Activated naive CD4-positive, alpha-beta T cell treated with anti-CD3 and anti-CD28 coated beads, Interleukin-2, amount 50 U/mL, for 16 hours (primary cell): ENCODE results near the gene ALDH5A1.

ENCODE experiments used
- DNase-seq: peaks from one replicate; pipeline ENCODE4 v3.0.0-alpha.2; 2020

Gene ALDH5A1

GRCh38 chr6:24494821-24495795 is at the start of gene ALDH5A1:
Gene ALDH5A1 (plus strand): TSS chr6:24494969. CDS start chr6:24494997, 28 bp downstream.
- DNase-seq: peak; percentile 88

GRCh38 chr6:24445704-24446103 is 49.1 kb upstream of the ALDH5A1 start:
- no peak for DNase-seq

- no peak for DNase-seq
These were observed 48.1 kb upstream of the ALDH5A1 start for GRCh38 chr6:24446670-24447069.

- no peak for DNase-seq
These were observed 46.4 kb upstream of the ALDH5A1 start for GRCh38 chr6:24448396-24448795.

- DNase-seq: no peak
These were observed 45.8 kb upstream of the ALDH5A1 start for GRCh38 chr6:24448828-24449525.

- DNase-seq: no peak
These were observed 43.0 kb upstream of the ALDH5A1 start for GRCh38 chr6:24451581-24452388.

GRCh38 chr6:24453921-24454320 is 40.8 kb upstream of the ALDH5A1 start:
- DNase-seq: no peak

GRCh38 chr6:24454452-24454851 is 40.3 kb upstream of the ALDH5A1 start:
- no peak for DNase-seq

GRCh38 chr6:24455061-24455460 is 39.7 kb upstream of the ALDH5A1 start:
- DNase-seq: no peak

- no peak for DNase-seq
These were observed 36.6 kb upstream of the ALDH5A1 start for GRCh38 chr6:24458134-24458533.

- DNase-seq: no peak
These were observed 35.8 kb upstream of the ALDH5A1 start for GRCh38 chr6:24458941-24459340.

- DNase-seq: no peak
These were observed 33.8 kb upstream of the ALDH5A1 start for GRCh38 chr6:24460966-24461365.

- no peak for DNase-seq
These were observed 30.3 kb upstream of the ALDH5A1 start for GRCh38 chr6:24464253-24465038.

GRCh38 chr6:24469811-24470210 is 25.0 kb upstream of the ALDH5A1 start:
- DNase-seq: no peak

GRCh38 chr6:24472181-24472580 is 22.6 kb upstream of the ALDH5A1 start:
- no peak for DNase-seq

GRCh38 chr6:24476631-24477030 is 18.1 kb upstream of the ALDH5A1 start:
- DNase-seq: no peak

GRCh38 chr6:24477070-24477469 is 17.7 kb upstream of the ALDH5A1 start:
- no peak for DNase-seq

GRCh38 chr6:24478903-24479302 is 15.9 kb upstream of the ALDH5A1 start:
- no peak for DNase-seq

GRCh38 chr6:24480705-24481104 is 14.1 kb upstream of the ALDH5A1 start:
- DNase-seq: no peak

- no peak for DNase-seq
These were observed 13.3 kb upstream of the ALDH5A1 start for GRCh38 chr6:24481449-24481848.

GRCh38 chr6:24484657-24485323 is 10.0 kb upstream of the ALDH5A1 start:
- no peak for DNase-seq

- no peak for DNase-seq
These were observed 8.7 kb upstream of the ALDH5A1 start for GRCh38 chr6:24486065-24486464.
